Motor neuron (in vitro differentiated cells): Measurements from ENCODE around the gene DNAJB6. TPM values are rescaled to one million over a fixed set of nuclear protein-coding genes. Genes with fewer than 3 reads are reported as not detected.

ENCODE experiments used
- ATAC-seq, 8 experiments: fragments of 200-7000 bp; cut with Tn5 transposase; replicated peaks in 6 of 8; 2 replicates each; pipeline ENCODE4 v1.8.0; 2021; ENCODE audit warnings: mild to moderate bottlenecking in 8 of 8, moderate library complexity in 8 of 8
- H3K27ac ChIP-seq, 2 donors: fragments of 250-450 bp; sonication (Bioruptor Pico); 2 replicates each; pipeline ENCODE4 v1.9.0; 2021; ENCODE audit warnings: antibody characterized with exemption in 2 of 2, mild to moderate bottlenecking in 2 of 2, moderate library complexity in 1 of 2
- H3K4me1 ChIP-seq, 2 donors: fragments of 250-450 bp; sonication (Bioruptor Pico); replicated peaks in 1 of 2; 2 replicates each; pipeline ENCODE4 v1.6.1; 2021; ENCODE audit warnings: antibody characterized with exemption in 2 of 2, mild to moderate bottlenecking in 2 of 2, moderate library complexity in 1 of 2
- H3K4me3 ChIP-seq, 5 donors: fragments of 250-450 bp; sonication (Bioruptor Pico); 2 replicates each; pipeline ENCODE4 v1.9.0; 2021; ENCODE audit warnings: antibody characterized with exemption in 5 of 5, mild to moderate bottlenecking in 5 of 5, moderate library complexity in 4 of 5
- WGBS, 10 experiments: fragments of 450-650 bp; shearing (Covaris generic); methylation state at CpG; one replicate each; pipeline ENCODE4 v1.0.0; 2022; 5-methylcytosine and 5-hydroxymethylcytosine counted together
- in situ Hi-C, 9 experiments: fragments of 400-800 bp; cut with MboI; loops; one replicate each; pipeline ENCODE4 v1.15.0; 2021; ENCODE audit warnings: low sequenced_read_pairs in 9 of 9, low pct_unique_long_range_greater_than_20kb in 2 of 9; ENCODE audit not compliant: unreplicated experiment in 9 of 9
- total RNA-seq, 8 experiments: library from RNA; unstranded; fragments of 300-600 nt; gene quantifications; 2 replicates each; pipeline versions ENCODE4 v1.2.3 to v1.2.4, GENCODE V29; 2022

Gene DNAJB6
- total RNA-seq, 8 experiments from 2014 or later, result 74.7 to 138 (median 109) TPM

GRCh38 chr7:157427811-157428553 is 91.2 kb downstream of the DNAJB6 start:
- no peak for ATAC-seq
- 80 to 92% methylated on average over 1 to 4 of the region's 23 CpGs; no CpG with 5 or more reads in 8 of the 10 experiments for WGBS, 10 experiments
- Histone ChIP-seq H3K27ac (no peak overlapping the region), H3K4me1 (peaks cover 9 to 11% of the 10 kb centered on the region in 2 donors), H3K4me3 (no peak overlapping the region)
- in situ Hi-C loops, result no loop called here

GRCh38 chr7:157428554-157428945 is 91.7 kb downstream of the DNAJB6 start:
- Histone ChIP-seq H3K4me1 (peaks cover 9 to 11% of the 10 kb centered on the region in 2 donors), H3K27ac (no peak overlapping the region), H3K4me3 (no peak overlapping the region)
- WGBS, 10 experiments, result 80% methylated on average over 2 of the region's 12 CpGs; no CpG with 5 or more reads in 9 of the 10 experiments
- no peak for ATAC-seq
- in situ Hi-C loops, result no loop called here

GRCh38 chr7:157429001-157429679 is 92.3 kb downstream of the DNAJB6 start:
- Histone ChIP-seq H3K27ac (no peak overlapping the region), H3K4me1 (peaks cover 9 to 11% of the 10 kb centered on the region in 2 donors), H3K4me3 (no peak overlapping the region)
- 20 to 100% methylated on average over 2 to 3 of the region's 15 CpGs; no CpG with 5 or more reads in 8 of the 10 experiments for WGBS, 10 experiments
- ATAC-seq, result no peak
- in situ Hi-C loops, result no loop called here

- 20 to 100% (median 83%) methylated on average over 1 to 2 of the region's 6 CpGs; no CpG with 5 or more reads in 6 of the 10 experiments for WGBS, 10 experiments
- H3K4me1 ChIP-seq, result peaks cover 9 to 13% of the 10 kb centered on the region in 2 donors
- in situ Hi-C loops, result no loop called here
These were observed 92.9 kb downstream of the DNAJB6 start for GRCh38 chr7:157429680-157430224.

GRCh38 chr7:157430721-157431120 is 93.9 kb downstream of the DNAJB6 start:
- 47 to 90% (median 85%) methylated on average over 2 to 7 of the region's 7 CpGs; no CpG with 5 or more reads in 7 of the 10 experiments for WGBS, 10 experiments
- Histone ChIP-seq H3K27ac (no peak overlapping the region), H3K4me1 (peaks cover 9 to 16% of the 10 kb centered on the region in 2 donors), H3K4me3 (no peak overlapping the region)
- ATAC-seq, result no peak
- in situ Hi-C loops, result no loop called here

More at GRCh38 chr7:157429680-157430224, 92.9 kb downstream of the DNAJB6 start:
- ATAC-seq, result no peak
- Histone ChIP-seq H3K4me3 (no peak overlapping the region), H3K27ac (no peak overlapping the region)

- 40 to 100% (median 90%) methylated on average over 1 to 12 of the region's 29 CpGs; no CpG with 5 or more reads in 5 of the 10 experiments for WGBS, 10 experiments
- H3K4me1 ChIP-seq, result peaks cover 9 to 20% of the 10 kb centered on the region in 2 donors
- in situ Hi-C loops, result no loop called here
- no peak for ATAC-seq
- no peak overlapping the region for H3K4me3 ChIP-seq
- H3K27ac ChIP-seq, result no peak overlapping the region
These were observed 94.6 kb downstream of the DNAJB6 start for GRCh38 chr7:157431173-157431950.

- Histone ChIP-seq H3K27ac (no peak overlapping the region), H3K4me1 (peaks cover 9 to 20% of the 10 kb centered on the region in 2 donors), H3K4me3 (no peak overlapping the region)
- WGBS, 10 experiments, result 32 to 100% (median 70%) methylated on average over 1 to 6 of the region's 22 CpGs; no CpG with 5 or more reads in 3 of the 10 experiments
- in situ Hi-C loops, result no loop called here
- peak in 6 of 8 experiments; percentile 5 to 46 (median 37) for ATAC-seq
These were observed 95.2 kb downstream of the DNAJB6 start for GRCh38 chr7:157431951-157432540.

- Histone ChIP-seq H3K4me3 (peak overlapping the region in 1 of 5 donors; percentile 7), H3K27ac (peak overlapping the region in 1 of 2 donors; percentile 3), H3K4me1 (peaks cover 9 to 20% of the 10 kb centered on the region in 2 donors)
- in situ Hi-C loops, result no loop called here
- 0 to 67% (median 51%) methylated on average over 1 to 7 of the region's 17 CpGs; no CpG with 5 or more reads in 6 of the 10 experiments for WGBS, 10 experiments
- peak; percentile 87 to 98 (median 96) for ATAC-seq
These were observed 95.7 kb downstream of the DNAJB6 start for GRCh38 chr7:157432541-157432956.

GRCh38 chr7:157432957-157433576 is 96.3 kb downstream of the DNAJB6 start:
- Histone ChIP-seq H3K27ac (peak overlapping the region in 1 of 2 donors; percentile 3), H3K4me1 (peaks cover 9 to 20% of the 10 kb centered on the region in 2 donors), H3K4me3 (peak overlapping the region in 1 of 5 donors; percentile 7)
- in situ Hi-C loops, result no loop called here
- 0 to 66% (median 3%) methylated on average over 1 to 7 of the region's 18 CpGs; no CpG with 5 or more reads in 2 of the 10 experiments for WGBS, 10 experiments
- peak; percentile 60 to 81 (median 74) for ATAC-seq

GRCh38 chr7:157433628-157434027 is 96.8 kb downstream of the DNAJB6 start:
- Histone ChIP-seq H3K4me1 (peaks cover 9 to 20% of the 10 kb centered on the region in 2 donors), H3K4me3 (no peak overlapping the region), H3K27ac (no peak overlapping the region)
- ATAC-seq, result no peak
- in situ Hi-C loops, result no loop called here
- 40 to 90% (median 64%) methylated on average over 1 to 8 of the region's 12 CpGs; no CpG with 5 or more reads in 2 of the 10 experiments for WGBS, 10 experiments

GRCh38 chr7:157434231-157434630 is 97.4 kb downstream of the DNAJB6 start:
- in situ Hi-C loops, result no loop called here
- WGBS, 10 experiments, result 40 to 92% (median 78%) methylated on average over 1 to 10 of the region's 15 CpGs; no CpG with 5 or more reads in 3 of the 10 experiments

GRCh38 chr7:157434701-157435100 is 97.9 kb downstream of the DNAJB6 start:
- Histone ChIP-seq H3K4me1 (peaks cover 9 to 20% of the 10 kb centered on the region in 2 donors), H3K4me3 (no peak overlapping the region), H3K27ac (no peak overlapping the region)
- WGBS, 10 experiments, result 45 to 100% (median 67%) methylated on average over 1 to 5 of the region's 8 CpGs; no CpG with 5 or more reads in 5 of the 10 experiments
- in situ Hi-C loops, result no loop called here
- no peak for ATAC-seq

More at GRCh38 chr7:157434231-157434630, 97.4 kb downstream of the DNAJB6 start:
- Histone ChIP-seq H3K4me1 (peaks cover 9 to 20% of the 10 kb centered on the region in 2 donors), H3K27ac (no peak overlapping the region), H3K4me3 (no peak overlapping the region)
- no peak for ATAC-seq
